Hepatocyte (in vitro differentiated cells): ENCODE measurements around the gene NDUFS7.
A peak's percentile ranks its signal among the peaks of the same experiment; 100 is the strongest.

Experiments used
- EZH2 ChIP-seq: fragments of 200-600 bp; sonication (generic); IDR thresholded peaks from 2 replicates; pipeline ENCODE4 v1.6.1; 2016; ENCODE audit warnings: antibody characterized with exemption, mild to moderate bottlenecking, borderline replicate concordance
- EZH2phosphoT487 ChIP-seq: fragments of 200-600 bp; sonication (generic); IDR thresholded peaks from one replicate; pipeline ENCODE4 v1.6.1; 2018; ENCODE audit warnings: antibody characterized with exemption, mild to moderate bottlenecking, low read depth, moderate library complexity; ENCODE audit not compliant: unreplicated experiment, severe bottlenecking
- TF ChIP-seq, protein P1 (sequence below): fragments of 200-600 bp; sonication (generic); IDR thresholded peaks from 2 replicates; pipeline ENCODE4 v1.5.1; 2016; ENCODE audit warnings: antibody characterized with exemption, mild to moderate bottlenecking; ENCODE audit not compliant: poor library complexity

DNA sequence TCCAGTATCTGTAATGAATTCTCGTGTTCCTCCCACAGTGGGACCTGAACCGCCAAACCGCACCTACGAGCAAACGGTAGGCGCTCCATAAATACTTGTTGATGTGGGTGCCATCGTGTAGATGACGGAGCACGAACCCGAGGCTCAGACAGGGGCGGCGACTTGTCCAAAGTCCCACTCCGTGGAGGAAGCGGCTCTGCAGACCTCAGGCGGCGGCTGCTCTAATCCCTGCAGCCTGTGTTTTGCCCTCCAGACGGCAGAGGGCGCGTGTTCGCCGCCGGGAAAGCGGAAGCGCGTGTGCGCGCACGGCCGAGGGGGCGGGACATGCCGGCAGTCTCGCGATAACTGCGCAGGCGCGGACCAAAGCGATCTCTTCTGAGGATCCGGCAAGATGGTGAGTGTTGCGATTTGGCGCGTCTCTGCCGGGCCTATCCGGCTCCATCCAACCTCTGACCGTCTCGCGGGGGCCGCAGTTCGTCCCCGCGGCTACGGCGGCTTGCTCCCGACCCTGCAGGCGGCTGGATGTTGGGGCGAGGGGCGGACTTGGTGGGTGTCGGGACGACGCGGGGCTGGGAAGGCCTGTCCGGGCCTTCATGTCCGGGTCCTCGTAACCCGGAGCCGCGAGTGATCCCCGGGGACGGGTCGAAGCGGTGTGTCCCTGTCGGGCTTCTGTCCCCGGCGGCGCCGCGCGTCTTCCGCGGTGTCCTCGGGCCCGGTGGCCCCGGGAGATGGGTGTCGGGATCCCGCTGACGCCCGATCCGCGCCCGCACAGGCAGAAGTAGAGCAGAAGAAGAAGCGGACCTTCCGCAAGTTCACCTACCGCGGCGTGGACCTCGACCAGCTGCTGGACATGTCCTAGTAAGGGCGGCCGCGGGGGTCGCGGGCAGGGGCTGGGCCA is 54.6 kb downstream of the NDUFS7 start, which contains the start of gene RPS15:
- TF ChIP-seq, protein P1, sequence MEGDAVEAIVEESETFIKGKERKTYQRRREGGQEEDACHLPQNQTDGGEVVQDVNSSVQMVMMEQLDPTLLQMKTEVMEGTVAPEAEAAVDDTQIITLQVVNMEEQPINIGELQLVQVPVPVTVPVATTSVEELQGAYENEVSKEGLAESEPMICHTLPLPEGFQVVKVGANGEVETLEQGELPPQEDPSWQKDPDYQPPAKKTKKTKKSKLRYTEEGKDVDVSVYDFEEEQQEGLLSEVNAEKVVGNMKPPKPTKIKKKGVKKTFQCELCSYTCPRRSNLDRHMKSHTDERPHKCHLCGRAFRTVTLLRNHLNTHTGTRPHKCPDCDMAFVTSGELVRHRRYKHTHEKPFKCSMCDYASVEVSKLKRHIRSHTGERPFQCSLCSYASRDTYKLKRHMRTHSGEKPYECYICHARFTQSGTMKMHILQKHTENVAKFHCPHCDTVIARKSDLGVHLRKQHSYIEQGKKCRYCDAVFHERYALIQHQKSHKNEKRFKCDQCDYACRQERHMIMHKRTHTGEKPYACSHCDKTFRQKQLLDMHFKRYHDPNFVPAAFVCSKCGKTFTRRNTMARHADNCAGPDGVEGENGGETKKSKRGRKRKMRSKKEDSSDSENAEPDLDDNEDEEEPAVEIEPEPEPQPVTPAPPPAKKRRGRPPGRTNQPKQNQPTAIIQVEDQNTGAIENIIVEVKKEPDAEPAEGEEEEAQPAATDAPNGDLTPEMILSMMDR = peak; percentile 95
- TF ChIP-seq EZH2phosphoT487 (no peak), EZH2 (no peak)
